HUES48 (cell line): ENCODE results near the gene SLC35G6.
A peak's percentile ranks its signal among the peaks of the same experiment; 100 is the strongest.
"Not testable (repeated sequence)": the region's sequence is repeated elsewhere in the genome, so short reads cannot be mapped to it uniquely, and the experiment has no call there.

ENCODE experiments used
- H3K27ac ChIP-seq: one replicate; pipeline ENCODE4 v1.7.0; 2013; ENCODE audit warnings: low read depth, low read length, inconsistent platforms
- H3K27me3 ChIP-seq: 2 replicates; pipeline ENCODE4 v1.6.1; 2013; ENCODE audit warnings: mild to moderate bottlenecking, low read length; ENCODE audit not compliant: control insufficient read depth, insufficient read depth
- H3K36me3 ChIP-seq: 2 replicates; pipeline ENCODE4 v1.6.1; 2013; ENCODE audit warnings: low read length; ENCODE audit not compliant: control insufficient read depth, insufficient read depth
- H3K4me1 ChIP-seq: 2 replicates; pipeline ENCODE4 v1.6.1; 2013; ENCODE audit warnings: mild to moderate bottlenecking, low read length; ENCODE audit not compliant: control insufficient read depth, insufficient read depth
- H3K4me3 ChIP-seq: 2 replicates; pipeline ENCODE4 v1.5.1; 2013; ENCODE audit warnings: mild to moderate bottlenecking, low read depth, low read length
- H3K9ac ChIP-seq: 2 replicates; pipeline ENCODE4 v1.6.1; 2013; ENCODE audit warnings: mild to moderate bottlenecking, low read depth, low read length, moderate library complexity
- H3K9me3 ChIP-seq: 2 replicates; pipeline ENCODE4 v1.6.1; 2013; ENCODE audit warnings: low read length; ENCODE audit not compliant: control insufficient read depth, insufficient read depth

SLC35G6 gene

DNA sequence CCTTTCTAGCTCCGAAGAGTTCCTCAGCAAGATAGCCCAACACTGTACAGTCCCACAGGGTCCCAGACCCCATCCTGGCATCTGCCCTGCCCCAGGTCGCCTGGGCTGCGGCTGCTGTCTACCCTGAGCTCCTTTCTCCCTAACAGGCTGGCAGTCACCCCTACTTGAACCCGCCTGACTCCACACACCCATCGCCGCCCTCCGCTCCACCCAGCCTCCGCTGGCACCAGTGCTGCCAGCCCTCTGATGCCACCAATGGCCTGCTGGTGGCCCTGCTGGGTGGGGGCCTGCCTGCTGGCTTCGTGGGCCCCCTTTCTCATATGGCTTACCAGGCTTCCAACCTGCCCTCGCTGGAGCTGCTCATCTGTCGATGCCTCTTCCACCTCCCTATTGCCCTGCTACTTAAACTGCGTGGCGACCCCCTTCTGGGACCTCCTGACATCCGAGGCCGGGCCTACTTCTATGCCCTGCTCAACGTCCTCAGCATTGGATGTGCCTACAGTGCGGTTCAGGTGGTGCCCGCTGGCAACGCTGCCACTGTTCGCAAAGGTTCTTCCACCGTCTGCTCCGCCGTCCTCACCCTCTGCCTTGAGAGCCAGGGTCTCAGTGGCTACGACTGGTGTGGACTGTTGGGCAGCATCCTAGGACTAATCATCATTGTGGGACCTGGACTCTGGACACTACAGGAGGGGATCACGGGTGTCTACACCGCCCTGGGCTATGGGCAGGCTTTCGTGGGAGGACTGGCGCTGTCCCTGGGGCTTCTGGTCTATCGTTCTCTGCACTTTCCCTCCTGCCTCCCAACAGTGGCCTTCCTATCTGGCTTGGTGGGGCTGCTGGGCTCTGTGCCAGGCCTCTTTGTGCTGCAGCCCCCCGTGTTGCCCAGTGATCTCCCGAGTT lies 846 bp downstream of the SLC35G6 start:
- H3K4me1 ChIP-seq: peaks cover 25% of the 10 kb centered on the region
- not testable (repeated sequence) for H3K36me3 ChIP-seq, H3K4me3 ChIP-seq, H3K27me3 ChIP-seq, H3K27ac ChIP-seq, H3K9me3 ChIP-seq, H3K9ac ChIP-seq

DNA sequence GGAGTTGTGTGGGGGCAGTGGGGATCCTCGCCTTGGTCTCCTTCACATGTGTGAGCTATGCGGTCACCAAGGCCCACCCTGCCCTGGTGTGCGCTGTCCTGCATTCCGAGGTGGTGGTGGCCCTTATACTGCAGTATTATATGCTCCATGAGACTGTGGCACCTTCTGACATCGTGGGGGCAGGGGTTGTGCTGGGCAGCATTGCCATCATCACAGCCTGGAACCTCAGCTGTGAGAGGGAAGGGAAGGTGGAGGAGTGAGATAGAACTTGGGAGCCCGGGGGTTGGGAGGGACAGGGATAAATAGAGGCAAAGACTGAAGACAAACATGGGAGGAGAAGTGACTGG lies 1.5 kb downstream of the SLC35G6 start:
- H3K36me3 ChIP-seq, H3K27ac ChIP-seq, H3K9me3 ChIP-seq, H3K27me3 ChIP-seq, H3K9ac ChIP-seq: not testable (repeated sequence)
- peaks cover 18% of the 10 kb centered on the region for H3K4me1 ChIP-seq
- peak overlapping the region; percentile 79; the same call in 1 of the 2 replicates for H3K4me3 ChIP-seq

DNA sequence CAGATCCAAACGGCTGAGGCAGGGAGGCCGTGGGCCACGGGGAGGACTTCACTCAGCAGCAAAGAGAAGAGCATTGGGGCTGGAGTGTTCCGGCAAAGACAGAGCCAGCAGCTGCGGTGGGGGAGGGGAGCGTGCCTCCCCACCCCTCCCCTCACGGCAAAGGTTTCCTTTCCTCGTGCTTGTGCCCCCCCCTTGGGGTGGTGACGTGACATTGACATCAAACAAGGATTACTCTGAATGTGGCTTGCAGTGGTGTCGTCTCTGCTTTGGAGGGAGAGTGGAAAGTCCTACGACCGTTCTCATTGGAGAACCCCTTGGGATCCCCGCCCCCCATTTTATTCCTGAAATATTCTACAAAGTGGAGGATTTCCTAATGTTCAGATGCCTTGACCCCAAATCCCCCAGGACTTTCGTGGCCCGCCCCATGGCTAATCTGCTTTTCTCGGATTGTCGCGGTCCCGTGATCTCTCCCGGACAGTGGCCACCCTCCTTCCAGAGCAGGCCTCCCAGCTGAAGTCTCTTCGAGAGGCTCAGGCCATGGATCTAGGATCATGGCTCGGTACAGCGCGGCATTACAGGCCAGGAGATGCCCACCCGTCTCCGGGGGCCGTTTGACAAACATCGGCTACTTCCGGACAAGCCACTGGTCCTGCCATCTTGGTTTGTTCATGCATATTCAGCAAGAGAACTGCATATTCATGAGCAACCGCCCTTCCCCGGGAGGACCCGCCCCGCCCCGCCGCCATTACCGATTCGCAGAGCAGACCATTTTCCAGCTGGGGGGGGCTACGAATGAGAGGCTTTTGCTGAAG lies 2.2 kb downstream of the SLC35G6 start:
- Histone ChIP-seq H3K4me3 (peak overlapping the region; percentile 79), H3K4me1 (peaks cover 12% of the 10 kb centered on the region), H3K9ac (peak overlapping the region; percentile 95), H3K27me3 (no peaks in the 10 kb centered on the region), H3K27ac (peak overlapping the region; percentile 98), H3K36me3 (no peaks in the 10 kb centered on the region), H3K9me3 (no peaks in the 10 kb centered on the region)

DNA sequence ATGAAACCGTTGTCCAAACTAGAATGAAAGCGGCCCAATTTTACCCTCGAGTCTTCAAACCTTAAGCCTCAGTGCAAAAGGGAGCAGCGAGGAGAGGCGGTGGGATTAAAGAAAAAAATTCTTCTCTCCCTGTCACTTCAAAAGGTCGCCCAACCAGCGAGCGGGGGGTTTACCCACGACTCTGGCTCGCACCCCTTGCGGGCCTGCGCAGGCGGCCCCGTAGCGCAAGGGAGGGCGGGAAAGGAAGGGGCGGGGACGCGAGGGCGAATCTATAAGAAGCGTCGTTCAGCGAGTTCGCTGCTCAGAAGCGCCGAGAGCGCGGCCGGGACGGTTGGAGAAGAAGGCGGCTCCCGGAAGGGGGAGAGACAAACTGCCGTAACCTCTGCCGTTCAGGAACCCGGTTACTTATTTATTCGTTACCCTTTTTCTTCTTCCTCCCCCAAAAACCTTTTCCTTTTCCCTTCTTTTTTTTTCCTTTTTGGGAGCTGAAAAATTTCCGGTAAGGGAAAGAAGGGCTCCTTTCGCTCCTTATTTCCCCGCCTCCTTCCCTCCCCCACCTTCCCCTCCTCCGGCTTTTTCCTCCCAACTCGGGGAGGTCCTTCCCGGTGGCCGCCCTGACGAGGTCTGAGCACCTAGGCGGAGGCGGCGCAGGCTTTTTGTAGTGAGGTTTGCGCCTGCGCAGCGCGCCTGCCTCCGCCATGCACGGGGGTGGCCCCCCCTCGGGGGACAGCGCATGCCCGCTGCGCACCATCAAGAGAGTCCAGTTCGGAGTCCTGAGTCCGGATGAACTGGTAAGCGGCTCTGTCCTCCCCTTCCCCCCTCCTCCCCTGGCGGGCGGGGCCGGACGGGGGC lies 3.0 kb downstream of the SLC35G6 start, which contains the start of gene POLR2A:
Gene POLR2A (plus strand): TSS at position 300 of the 852 bp plus-strand sequence.
- H3K9me3 ChIP-seq: no peaks in the 10 kb centered on the region
- peak within 1 kb of the TSS; percentile 98 for H3K27ac ChIP-seq
- H3K4me3 ChIP-seq: peak within 1 kb of the TSS; percentile 79
- H3K27me3 ChIP-seq: no peaks in the 10 kb centered on the region
- peak within 1 kb of the TSS; percentile 95 for H3K9ac ChIP-seq
- H3K4me1 ChIP-seq: peaks cover 10% of the 10 kb centered on the region
- no peaks in the 10 kb centered on the region for H3K36me3 ChIP-seq

DNA sequence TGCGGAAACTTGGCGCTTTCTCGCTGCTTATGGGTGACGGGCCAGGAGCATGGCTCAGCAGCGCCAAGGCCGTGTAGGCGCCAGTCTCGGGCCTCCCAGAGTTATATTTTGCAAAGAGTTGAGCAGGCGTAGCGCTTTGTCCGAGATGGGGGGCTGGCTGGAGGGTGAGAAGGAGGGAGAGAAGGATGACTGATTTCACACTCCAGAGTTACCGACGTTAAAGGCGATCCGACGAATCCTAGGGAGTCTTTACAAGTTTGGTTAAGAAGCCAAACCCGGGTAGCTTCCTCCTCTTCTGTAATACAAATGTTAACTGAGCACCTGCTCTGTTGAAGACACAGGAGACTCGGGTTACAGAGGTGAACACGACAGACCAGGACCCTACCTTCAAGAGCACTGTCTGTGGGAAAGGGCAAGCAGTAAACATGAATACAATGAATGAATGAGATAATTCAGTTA lies 3.7 kb downstream of the SLC35G6 start:
- Histone ChIP-seq H3K4me3 (peak overlapping the region; percentile 79), H3K4me1 (peaks cover 10% of the 10 kb centered on the region), H3K27me3 (no peaks in the 10 kb centered on the region), H3K9ac (peak overlapping the region; percentile 95), H3K9me3 (no peaks in the 10 kb centered on the region), H3K36me3 (no peaks in the 10 kb centered on the region; the same call in 1 of the 2 replicates), H3K27ac (peak overlapping the region; percentile 98)

DNA sequence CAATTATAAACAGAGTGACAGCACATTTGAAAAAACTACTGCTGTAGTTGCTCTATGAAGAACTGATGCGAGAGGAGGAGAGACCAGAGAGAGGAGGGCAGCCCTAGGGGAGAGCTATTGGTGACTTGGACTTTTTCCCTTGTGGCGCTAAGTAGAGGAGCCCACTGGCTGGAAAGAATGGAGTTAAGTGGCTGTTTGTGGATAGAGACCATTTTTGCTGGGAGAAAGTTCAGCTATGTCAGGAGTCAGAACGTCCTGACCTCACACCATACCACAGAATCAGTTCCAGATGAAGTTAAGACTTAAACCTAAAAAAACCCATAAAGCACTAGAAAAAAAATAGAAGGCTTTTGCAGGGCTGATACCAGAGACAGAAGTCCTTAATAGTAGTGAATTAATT lies 4.9 kb downstream of the SLC35G6 start:
- Histone ChIP-seq H3K27ac (no peak overlapping the region), H3K4me1 (peaks cover 7% of the 10 kb centered on the region), H3K9ac (no peak overlapping the region)

DNA sequence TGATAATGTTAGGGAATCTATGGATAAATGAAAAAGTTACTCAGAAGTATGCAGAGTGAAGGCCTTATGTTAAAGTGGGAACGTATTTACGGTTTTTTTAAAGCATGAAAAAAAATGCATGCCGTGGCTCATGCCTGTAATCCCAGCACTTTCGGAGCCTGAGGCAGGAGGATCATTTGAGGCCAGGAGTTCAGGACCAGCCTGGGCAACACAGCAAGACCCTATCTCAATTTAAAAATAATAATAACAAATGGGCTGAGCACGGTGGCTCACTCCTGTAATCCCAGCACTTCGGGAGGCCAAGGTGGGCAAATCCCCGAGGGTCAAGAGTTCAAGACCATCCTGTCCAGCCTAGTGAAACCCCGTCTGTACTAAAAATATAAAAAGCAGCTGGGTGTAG lies 8.9 kb downstream of the SLC35G6 start:
- Histone ChIP-seq H3K4me1 (peaks cover 7% of the 10 kb centered on the region), H3K9me3 (no peaks in the 10 kb centered on the region), H3K36me3 (peaks cover 10% of the 10 kb centered on the region; the same call in 1 of the 2 replicates), H3K4me3 (no peak overlapping the region), H3K27ac (no peak overlapping the region), H3K9ac (no peak overlapping the region), H3K27me3 (no peaks in the 10 kb centered on the region)

More for the DNA sequence above, 4.9 kb downstream of the SLC35G6 start:
- no peaks in the 10 kb centered on the region; the same call in 1 of the 2 replicates for H3K36me3 ChIP-seq
- H3K27me3 ChIP-seq: no peaks in the 10 kb centered on the region
- no peaks in the 10 kb centered on the region for H3K9me3 ChIP-seq
- peak overlapping the region; percentile 79 for H3K4me3 ChIP-seq

DNA sequence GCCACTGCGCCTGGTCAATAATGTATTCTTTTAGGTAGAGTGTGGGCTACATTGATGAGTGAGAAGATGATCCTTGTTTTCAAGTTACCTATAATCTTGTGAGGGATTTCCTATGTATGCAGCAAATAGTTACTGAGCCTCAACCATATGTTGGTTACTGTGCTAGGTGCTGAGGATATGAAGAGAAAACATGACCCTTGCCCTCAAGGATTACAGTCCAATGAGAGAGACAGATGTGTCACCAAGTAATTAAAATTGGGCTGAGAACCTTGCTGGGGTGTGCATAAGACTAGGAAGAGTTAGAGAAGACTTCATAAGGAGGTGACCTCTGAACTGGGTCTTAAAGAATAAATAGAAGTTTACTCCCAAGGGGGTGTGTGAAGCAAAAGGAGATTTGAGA lies 10.3 kb downstream of the SLC35G6 start:
- no peaks in the 10 kb centered on the region for H3K9me3 ChIP-seq
- no peaks in the 10 kb centered on the region for H3K27me3 ChIP-seq
- peaks cover 23% of the 10 kb centered on the region for H3K36me3 ChIP-seq
- H3K9ac ChIP-seq: no peak overlapping the region
- no peaks in the 10 kb centered on the region; the same call in 1 of the 2 replicates for H3K4me1 ChIP-seq
- no peak overlapping the region for H3K4me3 ChIP-seq
- no peak overlapping the region for H3K27ac ChIP-seq

DNA sequence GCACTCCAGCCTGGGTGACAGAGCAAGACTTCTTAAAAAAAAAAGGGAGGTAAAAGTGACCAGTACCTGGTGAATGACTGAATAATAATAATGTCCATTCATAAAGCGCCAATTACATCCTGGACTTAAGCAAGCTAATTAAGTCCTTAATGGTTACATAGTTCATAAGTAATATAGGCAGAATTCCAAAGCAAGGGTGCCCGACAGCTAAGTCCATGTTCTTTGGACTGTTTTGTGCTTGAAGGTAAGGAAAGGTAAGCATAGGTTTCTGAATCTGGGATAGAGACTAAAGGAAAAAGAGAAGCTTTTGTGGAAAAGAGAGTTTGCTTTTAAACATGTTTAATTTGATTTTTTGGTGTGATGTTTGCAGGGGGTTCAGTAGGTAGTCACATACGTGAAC lies 12.7 kb downstream of the SLC35G6 start:
- Histone ChIP-seq H3K4me1 (no peaks in the 10 kb centered on the region), H3K27me3 (no peaks in the 10 kb centered on the region), H3K9me3 (no peaks in the 10 kb centered on the region), H3K4me3 (no peak overlapping the region), H3K36me3 (peaks cover 47% of the 10 kb centered on the region), H3K27ac (no peak overlapping the region), H3K9ac (no peak overlapping the region)

DNA sequence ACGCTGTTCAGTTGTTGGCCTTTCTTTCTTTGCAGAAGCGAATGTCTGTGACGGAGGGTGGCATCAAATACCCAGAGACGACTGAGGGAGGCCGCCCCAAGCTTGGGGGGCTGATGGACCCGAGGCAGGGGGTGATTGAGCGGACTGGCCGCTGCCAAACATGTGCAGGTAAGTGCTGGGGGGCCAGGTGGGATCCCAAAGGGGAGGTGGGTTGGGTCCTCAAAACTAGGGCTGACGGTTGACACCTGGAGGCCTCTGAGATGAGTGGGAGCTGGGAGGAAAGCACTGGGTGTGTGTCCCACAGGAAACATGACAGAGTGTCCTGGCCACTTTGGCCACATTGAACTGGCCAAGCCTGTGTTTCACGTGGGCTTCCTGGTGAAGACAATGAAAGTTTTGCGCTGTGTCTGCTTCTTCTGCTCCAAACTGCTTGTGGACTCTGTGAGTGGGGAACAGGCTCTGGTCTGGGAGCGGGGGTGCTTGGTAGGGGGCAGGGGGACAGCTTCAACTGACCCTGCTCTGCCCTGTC lies 14.7 kb downstream of the SLC35G6 start:
- Histone ChIP-seq H3K27ac (no peak overlapping the region), H3K9ac (no peak overlapping the region), H3K36me3 (peaks cover 65% of the 10 kb centered on the region), H3K4me3 (no peak overlapping the region), H3K27me3 (no peaks in the 10 kb centered on the region), H3K9me3 (no peaks in the 10 kb centered on the region), H3K4me1 (no peaks in the 10 kb centered on the region)
